Activated CD4-positive, alpha-beta memory T cell treated with anti-CD3 and anti-CD28 coated beads, Interleukin-2, amount 10 ng/mL, durations not matched to agents 7 days and 5 days (primary cell): ENCODE data around the gene SLC12A9. TPM values are rescaled to one million over a fixed set of nuclear protein-coding genes. Genes with fewer than 3 reads are reported as not detected.

ENCODE experiments used
- CTCF ChIA-PET: fragments of 350-600 bp; sonication (Branson Sonifier 250); formaldehyde crosslinking; loops from one replicate; lab custom pipeline; 2021; ENCODE audit warnings: antibody characterized with exemption, inconsistent platforms; lab: Charles Lee
- POLR2A ChIA-PET: fragments of 350-600 bp; sonication (Branson Sonifier 250); formaldehyde crosslinking; loops from one replicate; lab custom pipeline; 2021; ENCODE audit warnings: antibody characterized with exemption; lab: Charles Lee
- DNase-seq: peaks from one replicate; pipeline ENCODE4 v3.0.0-alpha.2; 2020
- H3K27ac Mint-ChIP-seq: one replicate; pipeline ENCODE4 v1.8.0; 2021; ENCODE audit warnings: mild to moderate bottlenecking, mixed read lengths
- H3K27me3 Mint-ChIP-seq: one replicate; pipeline ENCODE4 v1.8.0; 2021; ENCODE audit warnings: mixed read lengths
- H3K36me3 Mint-ChIP-seq: one replicate; pipeline ENCODE4 v1.8.0; 2021; ENCODE audit warnings: low read depth, mixed read lengths
- H3K4me1 Mint-ChIP-seq: one replicate; pipeline ENCODE4 v1.8.0; 2021; ENCODE audit warnings: mixed read lengths
- H3K4me3 Mint-ChIP-seq: one replicate; pipeline ENCODE4 v1.8.0; 2021; ENCODE audit warnings: mild to moderate bottlenecking, mixed read lengths
- H3K9me3 Mint-ChIP-seq: one replicate; pipeline ENCODE4 v1.8.0; 2021; ENCODE audit warnings: mixed read lengths
- total RNA-seq, 2 experiments: library from RNA; stranded (reverse); gene quantifications; one replicate each; pipeline ENCODE4 v1.2.3, GENCODE V29; 2021

SLC12A9 gene
- total RNA-seq, 2 experiments from 2014 or later = 34.0 to 36.3 TPM

DNA sequence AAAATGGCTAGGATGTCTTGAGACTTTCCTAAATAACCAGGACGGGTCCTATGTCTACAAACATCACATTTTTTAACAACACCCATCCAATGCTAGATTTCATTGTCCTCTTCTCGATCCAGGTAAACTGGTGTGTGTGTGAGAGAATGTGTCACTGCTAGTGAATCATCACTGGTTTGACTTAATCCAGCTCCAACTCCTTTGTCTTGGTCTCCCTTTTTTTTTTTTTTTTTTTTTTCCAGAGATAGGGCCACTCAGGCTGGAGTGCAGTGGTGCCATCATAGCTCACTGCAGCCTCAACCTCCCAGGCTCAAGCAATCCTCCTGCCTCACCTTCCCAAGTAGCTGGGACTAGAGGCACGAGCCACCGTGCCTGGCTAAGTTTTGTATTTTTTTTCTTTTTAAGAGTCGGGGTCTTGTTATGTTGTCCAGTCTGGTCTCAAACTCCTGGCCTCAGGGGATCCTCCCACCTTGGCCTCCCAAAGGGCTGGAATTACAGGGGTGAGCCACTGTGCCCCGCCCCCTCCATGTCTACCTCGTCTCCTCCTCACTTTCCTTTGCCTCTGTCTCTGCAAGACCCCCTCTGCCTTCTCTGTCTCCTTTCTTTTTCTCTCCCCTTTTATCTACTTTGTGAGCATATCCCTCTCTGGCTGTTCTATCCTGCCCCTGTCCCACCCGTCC, 39.2 kb downstream of the SLC12A9 start:
- ChIA-PET POLR2A (interaction anchor here (1.6 kb wide), 1 partner anchor 16 kb away, joined by 6 read pairs; the partner anchor contains the start of gene SRRT), CTCF (interaction anchor here (0.6 to 1.1 kb wide), 3 partner anchors 10 to 94 kb away, joined by 3 to 4 read pairs (median 3); no protein-coding TSS in a partner anchor)
- H3K27ac Mint-ChIP-seq = no peak overlapping the region

GRCh38 chr7:100892364-100893317, 40.1 kb downstream of the SLC12A9 start:
- CTCF ChIA-PET = no interaction called here

More for the DNA sequence above, 39.2 kb downstream of the SLC12A9 start:
- peaks cover 45% of the 10 kb centered on the region for H3K4me1 Mint-ChIP-seq
- peaks cover 39% of the 10 kb centered on the region for H3K27me3 Mint-ChIP-seq
- peaks cover 21% of the 10 kb centered on the region for H3K36me3 Mint-ChIP-seq
- H3K4me3 Mint-ChIP-seq = peak overlapping the region; percentile 56
- no peaks in the 10 kb centered on the region for H3K9me3 Mint-ChIP-seq
- DNase-seq = no peak

GRCh38 chr7:100893318-100893895, 40.9 kb downstream of the SLC12A9 start:
- no peaks in the 10 kb centered on the region for H3K9me3 Mint-ChIP-seq
- H3K4me1 Mint-ChIP-seq = peaks cover 29% of the 10 kb centered on the region
- DNase-seq = no peak
- H3K4me3 Mint-ChIP-seq = no peak overlapping the region
- no peak overlapping the region for H3K27ac Mint-ChIP-seq
- peaks cover 52% of the 10 kb centered on the region for H3K27me3 Mint-ChIP-seq
- peaks cover 4% of the 10 kb centered on the region for H3K36me3 Mint-ChIP-seq
- POLR2A ChIA-PET = no interaction called here
- CTCF ChIA-PET = interaction anchor here (1.2 to 2.5 kb wide), 2 partner anchors 15 to 168 kb away, joined by 3 to 12 read pairs; no protein-coding TSS in a partner anchor

More at GRCh38 chr7:100892364-100893317, 40.1 kb downstream of the SLC12A9 start:
- Mint-ChIP-seq H3K4me3 (no peak overlapping the region), H3K36me3 (peaks cover 11% of the 10 kb centered on the region), H3K4me1 (peaks cover 37% of the 10 kb centered on the region), H3K27me3 (peaks cover 44% of the 10 kb centered on the region), H3K9me3 (no peaks in the 10 kb centered on the region), H3K27ac (no peak overlapping the region)
- POLR2A ChIA-PET = interaction anchor here (1.6 kb wide), 1 partner anchor 17 kb away, joined by 6 read pairs; the partner anchor contains the start of gene SRRT
- DNase-seq = no peak

- H3K36me3 Mint-ChIP-seq = no peaks in the 10 kb centered on the region
- no peaks in the 10 kb centered on the region for H3K9me3 Mint-ChIP-seq
- CTCF ChIA-PET = interaction anchor here (1.1 to 2.5 kb wide), 4 partner anchors 16 to 191 kb away, joined by 3 to 12 read pairs (median 6); no protein-coding TSS in a partner anchor
- no peak overlapping the region for H3K27ac Mint-ChIP-seq
- DNase-seq = no peak
- POLR2A ChIA-PET = interaction anchor here (1.0 kb wide), 1 partner anchor 19 kb away, joined by 5 read pairs; the partner anchor contains the start of gene SRRT
- peaks cover 25% of the 10 kb centered on the region for H3K4me1 Mint-ChIP-seq
- no peak overlapping the region for H3K4me3 Mint-ChIP-seq
- H3K27me3 Mint-ChIP-seq = peaks cover 53% of the 10 kb centered on the region
These were observed 41.6 kb downstream of the SLC12A9 start for GRCh38 chr7:100893910-100894721.

- DNase-seq = peak; percentile 47
- Mint-ChIP-seq H3K27ac (no peak overlapping the region), H3K4me3 (no peak overlapping the region), H3K9me3 (no peaks in the 10 kb centered on the region), H3K27me3 (peaks cover 56% of the 10 kb centered on the region), H3K4me1 (peaks cover 22% of the 10 kb centered on the region), H3K36me3 (no peaks in the 10 kb centered on the region)
- ChIA-PET CTCF (interaction anchor here (0.6 to 2.5 kb wide), 5 partner anchors 17 to 190 kb away, joined by 3 to 12 read pairs (median 4); no protein-coding TSS in a partner anchor), POLR2A (interaction anchor here (1.0 kb wide), 1 partner anchor 20 kb away, joined by 5 read pairs; the partner anchor contains the start of gene SRRT)
These were observed 42.6 kb downstream of the SLC12A9 start for GRCh38 chr7:100894860-100895700.

GRCh38 chr7:100895701-100895955, 43.1 kb downstream of the SLC12A9 start, which contains the start of gene ACHE:
ACHE (minus strand) TSS chr7:100895888; CDS start chr7:100894232, 1,656 bp downstream.
- POLR2A ChIA-PET = no interaction called here

DNA sequence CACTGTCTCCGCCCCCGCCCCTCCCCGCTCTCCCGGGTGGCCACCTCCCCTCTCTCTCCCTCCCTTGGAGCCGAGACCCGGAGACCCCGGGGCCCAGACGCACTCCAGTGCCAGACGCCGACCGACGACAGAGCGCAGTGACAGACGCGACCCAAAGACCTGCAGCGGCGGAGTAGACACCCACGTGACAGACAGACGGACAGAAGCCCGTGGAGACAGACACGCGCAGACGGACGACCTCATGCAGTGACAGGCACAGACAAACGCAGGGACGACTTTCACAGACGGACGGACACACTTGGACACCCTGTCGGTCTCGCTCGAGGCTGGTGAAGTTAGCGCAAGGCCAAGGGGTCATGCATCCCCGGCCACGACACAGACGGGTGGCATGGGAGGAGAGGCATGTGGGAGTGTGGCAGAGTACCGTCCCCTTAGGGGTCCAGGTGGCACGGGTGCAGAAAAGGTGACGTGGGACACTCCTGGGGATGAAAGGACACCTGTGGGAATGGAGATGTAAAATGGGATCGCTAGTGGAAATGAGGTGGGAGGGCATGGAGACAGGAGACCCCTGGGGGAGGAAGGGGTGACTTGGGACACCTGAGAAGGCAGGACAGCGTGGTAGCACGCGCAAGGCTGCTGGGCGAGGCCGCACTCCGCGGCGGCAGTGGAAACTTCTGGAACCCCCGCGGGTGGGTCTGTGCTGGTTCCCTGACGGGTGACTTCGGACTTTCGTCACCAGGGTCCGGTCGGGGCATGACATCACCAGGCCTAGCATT, 43.6 kb downstream of the SLC12A9 start:
- H3K4me1 Mint-ChIP-seq = peaks cover 20% of the 10 kb centered on the region
- no peak overlapping the region for H3K27ac Mint-ChIP-seq
- H3K27me3 Mint-ChIP-seq = peaks cover 58% of the 10 kb centered on the region
- H3K4me3 Mint-ChIP-seq = peak overlapping the region; percentile 47
- no peaks in the 10 kb centered on the region for H3K9me3 Mint-ChIP-seq
- no peak for DNase-seq
- POLR2A ChIA-PET = no interaction called here
- no peaks in the 10 kb centered on the region for H3K36me3 Mint-ChIP-seq
- CTCF ChIA-PET = no interaction called here

More at GRCh38 chr7:100895701-100895955, 43.1 kb downstream of the SLC12A9 start, which contains the start of gene ACHE:
- Mint-ChIP-seq H3K27me3 (peaks cover 55% of the 10 kb centered on the region), H3K4me1 (peaks cover 18% of the 10 kb centered on the region), H3K36me3 (no peaks in the 10 kb centered on the region), H3K4me3 (peak within 1 kb of the TSS; percentile 47), H3K9me3 (no peaks in the 10 kb centered on the region), H3K27ac (no peak within 1 kb of the TSS)
- CTCF ChIA-PET = interaction anchor here (0.6 to 2.5 kb wide), 2 partner anchors 166 to 181 kb away, joined by 4 to 12 read pairs; no protein-coding TSS in a partner anchor
- no peak for DNase-seq

DNA sequence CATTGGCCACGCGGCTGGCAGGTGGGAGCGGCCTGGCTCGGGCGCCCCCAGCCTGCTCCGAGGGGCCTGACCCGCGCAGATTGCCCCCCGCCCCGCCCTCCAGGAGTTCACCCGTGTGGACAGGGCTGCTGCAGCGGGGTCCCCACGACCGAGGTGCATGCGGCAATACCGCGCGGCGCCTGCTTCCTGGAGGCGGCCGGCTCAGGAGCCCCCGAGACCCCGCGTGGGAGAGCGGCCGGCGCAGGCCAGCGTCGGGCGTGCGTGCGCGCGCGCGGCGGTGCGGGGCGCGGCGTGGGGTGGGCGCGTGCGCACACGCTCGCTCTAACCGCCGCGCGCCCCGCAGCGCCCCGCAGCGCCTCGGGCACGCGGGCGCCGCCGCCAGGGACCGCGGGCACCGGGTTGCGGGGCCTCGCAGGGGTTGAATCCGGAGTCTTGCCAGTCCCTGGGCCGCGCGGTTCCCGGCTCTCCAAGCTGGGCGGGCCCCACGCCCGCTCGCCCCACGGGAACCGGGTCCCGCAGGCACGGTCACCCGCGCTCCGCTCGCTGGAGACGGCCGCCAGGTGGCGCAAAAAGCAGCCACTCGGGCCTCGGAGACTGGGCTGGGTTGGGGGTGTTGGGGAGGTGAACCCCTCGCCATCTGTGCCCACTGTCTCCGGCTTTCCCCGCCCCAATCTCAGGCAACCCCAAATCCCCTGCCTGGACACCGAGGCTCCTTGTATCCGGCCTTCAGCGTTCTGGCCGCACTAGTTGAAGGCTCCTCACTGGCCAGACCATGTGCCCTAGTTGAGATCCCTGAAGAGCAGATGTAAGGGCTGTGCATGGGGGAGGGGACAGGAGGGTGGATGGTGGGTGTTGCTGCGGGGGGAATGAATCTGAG, 44.5 kb downstream of the SLC12A9 start:
- no peaks in the 10 kb centered on the region for H3K36me3 Mint-ChIP-seq
- H3K4me3 Mint-ChIP-seq = peak overlapping the region; percentile 39
- H3K4me1 Mint-ChIP-seq = peaks cover 18% of the 10 kb centered on the region
- H3K27ac Mint-ChIP-seq = no peak overlapping the region
- no peaks in the 10 kb centered on the region for H3K9me3 Mint-ChIP-seq
- ChIA-PET POLR2A (interaction anchor here (1.3 kb wide), 1 partner anchor 22 kb away, joined by 3 read pairs; the partner anchor contains the start of gene SRRT), CTCF (interaction anchor here (1.0 kb wide), 2 partner anchors 156 to 181 kb away, joined by 3 to 4 read pairs; no protein-coding TSS in a partner anchor)
- H3K27me3 Mint-ChIP-seq = peaks cover 52% of the 10 kb centered on the region
- peak; percentile 60 for DNase-seq

- H3K4me3 Mint-ChIP-seq = no peak overlapping the region
- H3K27ac Mint-ChIP-seq = no peak overlapping the region
- CTCF ChIA-PET = interaction anchor here (0.7 to 5.2 kb wide), 7 partner anchors 8 to 180 kb away, joined by 3 to 23 read pairs (median 3); partner anchors contain the start of gene UFSP1
- POLR2A ChIA-PET = interaction anchor here (1.3 kb wide), 1 partner anchor 23 kb away, joined by 3 read pairs; the partner anchor contains the start of gene SRRT
- peaks cover 18% of the 10 kb centered on the region for H3K4me1 Mint-ChIP-seq
- H3K36me3 Mint-ChIP-seq = no peaks in the 10 kb centered on the region
- peaks cover 43% of the 10 kb centered on the region for H3K27me3 Mint-ChIP-seq
- DNase-seq = no peak
- no peaks in the 10 kb centered on the region for H3K9me3 Mint-ChIP-seq
These were observed 45.4 kb downstream of the SLC12A9 start for GRCh38 chr7:100897772-100898454.
